Activated CD8-positive, alpha-beta memory T cell treated with anti-CD3 and anti-CD28 coated beads, Interleukin-2, amount 50 U/mL, for 24 hours (primary cell): ENCODE results near the gene NEU4.
"Not testable (repeated sequence)": the region's sequence is repeated elsewhere in the genome, so short reads cannot be mapped to it uniquely, and the experiment has no call there.

ENCODE experiments used
- DNase-seq: peaks from one replicate; pipeline ENCODE4 v3.0.0-alpha.2; 2020; ENCODE audit errors: extremely low read depth

The NEU4 gene

GRCh38 chr2:241808721-241809382 is at the start of gene NEU4:
Gene NEU4, plus strand, starts transcription at chr2:241809193. Its CDS starts 5,292 bp downstream, at chr2:241814485.
- DNase-seq = no peak

GRCh38 chr2:241759893-241760292 is 49.1 kb upstream of the NEU4 start:
- DNase-seq = not testable (repeated sequence)

GRCh38 chr2:241760301-241760771 is 48.7 kb upstream of the NEU4 start:
- DNase-seq = no peak

- DNase-seq = no peak
Measured at GRCh38 chr2:241762321-241762932, 46.6 kb upstream of the NEU4 start.

GRCh38 chr2:241762933-241763369 is 46.0 kb upstream of the NEU4 start:
- peak; percentile 53 for DNase-seq

DNA sequence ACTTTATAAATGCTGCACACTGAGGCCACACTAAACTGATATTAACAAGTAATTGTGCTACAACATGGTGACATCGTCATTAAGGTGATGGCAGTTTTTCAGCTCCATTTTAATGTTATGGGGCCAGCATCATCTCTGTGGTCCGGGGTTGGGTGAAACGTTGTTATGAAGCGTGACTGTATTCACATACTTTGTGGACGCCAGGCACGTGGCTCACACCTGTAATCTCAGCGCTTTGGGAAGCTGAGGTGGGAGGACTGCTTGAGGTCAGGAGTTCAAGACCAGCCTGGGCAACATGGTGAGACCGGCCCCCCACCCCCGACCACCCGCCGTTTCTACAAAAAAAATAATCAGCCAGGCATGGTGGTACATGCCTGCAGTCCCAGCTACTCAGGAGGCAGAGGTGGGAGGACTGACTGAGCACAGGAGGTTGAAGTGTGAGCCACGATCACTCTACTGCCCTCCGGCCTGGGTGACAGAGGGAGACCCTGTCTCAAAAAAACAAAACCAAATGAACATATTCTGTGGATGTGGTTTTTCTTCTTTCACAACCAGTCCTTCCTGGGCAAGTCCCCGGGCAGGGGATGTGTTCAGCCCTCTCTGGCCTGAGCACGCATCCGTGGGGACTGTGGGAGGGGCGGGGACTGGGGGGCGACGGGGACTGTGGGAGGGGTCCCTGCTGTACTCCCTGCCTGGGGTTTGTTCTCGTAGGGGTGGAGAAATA is 45.3 kb upstream of the NEU4 start:
- DNase-seq = no peak

DNA sequence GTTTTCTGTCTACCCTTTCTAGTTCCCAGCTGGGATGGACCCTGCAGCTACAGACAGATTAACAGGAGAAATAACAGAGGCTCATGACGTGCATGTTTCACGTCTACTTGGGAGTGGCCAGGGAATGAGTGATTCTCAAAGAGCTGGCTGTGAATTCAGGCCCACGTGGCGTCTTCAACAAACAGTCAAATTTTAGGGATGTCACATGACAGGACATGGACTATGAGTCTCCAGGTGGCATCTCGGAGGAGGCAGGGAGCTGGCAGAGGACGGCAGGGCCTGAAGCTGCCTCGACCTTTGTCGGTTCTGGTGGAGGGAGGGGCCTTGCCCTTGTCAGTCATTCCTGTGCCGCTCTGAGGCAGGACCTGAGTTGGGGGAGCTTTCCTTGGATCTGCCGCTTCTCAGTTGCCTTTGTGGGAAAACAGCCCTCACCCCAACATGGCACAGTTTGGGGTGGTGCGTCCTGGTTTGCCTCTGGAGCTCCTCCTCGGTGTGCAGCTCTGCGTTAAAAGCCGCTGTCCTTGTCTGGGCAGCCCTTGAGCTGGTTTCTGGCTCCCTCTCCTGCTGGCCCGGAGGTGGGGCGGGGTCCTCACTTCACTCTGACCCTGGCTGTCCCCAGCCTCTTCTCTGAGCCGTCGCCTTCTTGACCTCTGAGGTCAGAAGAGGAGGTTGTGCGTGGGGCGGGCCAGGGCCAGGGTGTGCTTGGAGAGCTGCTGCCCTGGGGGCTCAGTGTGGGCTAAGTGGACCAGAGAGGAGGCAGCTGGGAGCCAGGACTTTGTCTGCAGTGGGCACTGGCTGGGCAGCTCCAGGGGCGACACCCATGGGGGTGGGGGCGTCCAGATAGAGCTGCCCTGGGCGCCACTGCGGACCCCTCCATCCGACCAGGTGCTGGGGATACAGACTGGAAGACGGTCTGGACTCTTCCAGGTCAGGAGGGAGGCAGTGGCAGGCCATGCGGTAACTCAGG is 44.4 kb upstream of the NEU4 start:
- DNase-seq = no peak

GRCh38 chr2:241767464-241768250 is 41.3 kb upstream of the NEU4 start:
- DNase-seq = no peak

- DNase-seq = no peak
Measured at GRCh38 chr2:241768251-241768711, 40.7 kb upstream of the NEU4 start.

- no peak for DNase-seq
Measured at GRCh38 chr2:241768850-241769249, 40.1 kb upstream of the NEU4 start.

DNA sequence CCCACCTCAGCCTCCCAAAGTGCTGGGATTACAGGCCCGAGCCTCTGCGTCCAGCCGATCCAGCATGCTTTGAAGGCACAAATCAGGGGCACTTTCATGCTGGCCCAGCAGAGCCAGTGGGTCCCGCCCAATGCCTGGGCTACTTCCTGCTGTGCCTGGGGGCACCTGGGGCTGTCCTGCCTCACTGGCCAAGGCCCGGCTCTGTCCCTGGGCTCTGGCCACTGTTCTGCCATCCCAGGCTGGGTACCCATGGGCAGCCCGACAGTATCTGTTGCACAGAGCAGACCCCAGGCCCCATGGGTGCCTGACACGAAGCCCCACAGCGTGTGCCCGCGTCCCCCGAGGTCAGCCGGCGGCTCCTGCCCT is 39.2 kb upstream of the NEU4 start:
- no peak for DNase-seq

DNA sequence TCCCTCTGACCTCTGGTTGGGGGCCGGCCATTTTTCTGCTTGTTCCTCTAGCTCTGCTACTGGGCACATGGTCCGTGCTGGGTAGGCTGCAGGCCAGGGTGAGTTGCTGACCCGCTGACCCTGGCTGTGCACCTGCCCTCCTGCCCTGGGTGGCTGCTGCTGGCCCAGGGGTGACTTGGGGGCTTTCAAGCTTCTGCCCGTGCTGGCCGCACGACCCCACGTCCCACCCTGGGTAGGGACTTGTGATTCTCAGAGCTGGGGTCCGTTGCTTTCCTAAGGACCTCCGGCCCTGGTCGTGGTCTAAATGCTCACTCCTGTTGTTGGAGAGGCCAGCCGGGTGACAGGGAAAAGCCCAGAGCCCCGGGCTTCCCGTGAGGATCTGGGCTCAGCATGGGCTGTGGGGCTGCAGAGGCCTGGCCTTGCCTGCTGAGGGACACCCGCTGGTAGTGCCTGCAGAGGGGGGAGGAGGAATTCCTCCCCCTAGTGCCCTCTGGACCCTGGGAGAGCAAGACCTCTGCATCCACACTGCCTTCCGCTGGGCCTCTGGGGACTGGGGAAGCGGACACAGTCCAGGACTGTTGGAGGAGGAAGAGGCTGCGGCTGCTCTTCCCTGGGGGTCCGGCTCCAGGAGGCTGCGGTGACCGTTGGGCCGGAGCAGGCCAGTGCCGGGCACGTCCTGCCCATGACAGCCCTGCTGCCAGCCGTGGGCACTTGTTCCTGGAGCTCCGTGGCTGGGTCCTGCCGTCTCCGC is 38.6 kb upstream of the NEU4 start:
- no peak for DNase-seq

DNA sequence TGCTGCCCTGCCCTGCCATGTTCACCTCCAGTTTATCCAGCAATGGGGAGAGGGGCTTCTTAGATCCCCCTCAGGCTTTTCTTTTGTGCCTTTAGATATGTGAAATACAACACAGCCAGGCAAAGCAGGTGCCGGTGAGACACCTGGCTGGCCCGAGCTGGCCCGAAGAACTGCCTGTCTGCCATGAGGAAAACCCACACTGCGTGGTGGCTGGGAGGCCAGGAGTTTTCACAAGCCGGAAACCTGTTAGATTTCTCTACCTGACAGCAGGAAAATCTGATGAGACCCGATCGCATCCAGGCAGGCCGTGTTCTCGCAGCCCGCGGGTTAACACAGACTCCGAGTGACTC is 38.1 kb upstream of the NEU4 start:
- no peak for DNase-seq

GRCh38 chr2:241771286-241772062 is 37.5 kb upstream of the NEU4 start:
- no peak for DNase-seq

DNA sequence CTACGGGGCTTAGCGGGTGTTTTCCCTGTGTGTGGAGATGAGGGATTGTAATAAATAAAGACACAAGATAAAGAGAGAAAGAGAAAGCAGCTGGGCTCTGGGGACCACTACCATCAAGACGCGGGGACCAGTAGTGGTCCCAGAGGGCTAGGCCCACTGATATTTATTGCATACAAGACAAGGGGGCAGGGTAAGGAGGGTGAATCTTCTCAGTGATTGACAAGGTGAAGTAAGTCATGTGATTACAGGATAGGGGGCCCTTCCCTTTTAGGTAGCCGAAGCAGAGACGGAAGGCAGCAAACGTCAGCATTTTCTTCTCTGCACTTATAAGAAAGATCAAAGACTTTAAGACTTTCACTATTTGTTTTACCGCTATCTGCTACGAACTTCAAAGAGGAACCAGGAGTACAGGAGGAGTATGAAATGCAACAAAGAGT is 36.9 kb upstream of the NEU4 start:
- DNase-seq = no peak

- DNase-seq = no peak
Measured at GRCh38 chr2:241773511-241774418, 35.2 kb upstream of the NEU4 start.

DNA sequence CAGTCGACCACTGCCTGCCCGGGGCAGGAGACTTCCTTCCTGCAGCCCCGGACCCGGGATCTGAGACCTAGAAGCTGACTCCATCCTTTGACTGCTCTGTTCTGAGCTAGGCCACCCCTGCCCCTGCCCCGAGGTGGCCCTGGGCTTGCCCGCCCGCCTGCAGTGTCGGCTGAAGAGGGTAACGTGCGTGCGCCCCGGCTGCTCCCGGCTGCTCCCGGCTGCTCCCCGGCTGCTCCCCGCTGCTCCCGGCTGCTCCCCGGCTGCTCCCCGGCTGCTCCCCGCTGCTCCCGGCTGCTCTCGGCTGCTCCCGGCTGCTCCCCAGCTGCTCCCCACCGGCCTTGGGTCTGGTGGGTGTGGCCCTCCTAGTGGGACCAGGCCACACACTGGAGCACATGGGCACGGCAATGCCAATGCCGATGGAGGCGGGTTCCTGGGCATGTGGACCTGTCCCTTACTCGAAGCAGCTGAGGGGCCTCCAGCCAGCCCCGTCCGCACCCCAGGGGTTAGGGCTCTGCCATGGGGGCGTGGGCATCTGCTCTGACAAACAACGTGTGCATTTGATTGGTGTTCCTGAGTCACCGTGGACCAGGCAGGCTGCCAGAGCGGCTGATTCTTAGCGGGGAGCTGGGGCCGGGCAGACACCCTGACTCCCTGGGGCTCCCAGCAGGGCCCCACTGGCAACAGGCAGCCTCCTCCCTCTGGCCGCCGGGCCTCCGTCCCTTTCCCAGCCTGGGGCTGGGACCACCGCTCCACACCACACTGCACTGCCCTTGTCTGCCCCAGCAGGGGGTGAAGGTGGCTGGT is 34.4 kb upstream of the NEU4 start:
- no peak for DNase-seq
